ENCODE results near the gene ACTBL2.

DNA sequence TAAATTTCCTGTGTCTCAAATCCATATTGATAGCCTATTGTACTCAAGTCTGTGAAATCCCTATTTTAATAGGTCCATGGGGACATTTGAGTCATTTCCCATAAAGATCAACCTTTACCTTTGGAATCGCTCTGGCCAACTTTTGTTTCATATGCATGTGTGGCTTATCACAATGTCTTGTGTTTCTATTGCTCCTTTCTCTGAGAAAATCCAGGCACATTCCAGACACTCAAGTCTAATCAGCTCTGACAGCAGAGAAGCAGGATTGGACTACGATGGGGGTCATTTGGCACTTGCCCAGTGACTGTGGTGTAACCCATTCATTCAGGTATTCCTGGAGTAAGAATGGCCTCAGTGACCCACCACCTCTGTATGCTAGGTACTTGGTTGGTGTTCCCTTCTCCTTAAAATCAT, 48.4 kb downstream of the ACTBL2 start:
- TF ChIP-seq, protein P1, sequence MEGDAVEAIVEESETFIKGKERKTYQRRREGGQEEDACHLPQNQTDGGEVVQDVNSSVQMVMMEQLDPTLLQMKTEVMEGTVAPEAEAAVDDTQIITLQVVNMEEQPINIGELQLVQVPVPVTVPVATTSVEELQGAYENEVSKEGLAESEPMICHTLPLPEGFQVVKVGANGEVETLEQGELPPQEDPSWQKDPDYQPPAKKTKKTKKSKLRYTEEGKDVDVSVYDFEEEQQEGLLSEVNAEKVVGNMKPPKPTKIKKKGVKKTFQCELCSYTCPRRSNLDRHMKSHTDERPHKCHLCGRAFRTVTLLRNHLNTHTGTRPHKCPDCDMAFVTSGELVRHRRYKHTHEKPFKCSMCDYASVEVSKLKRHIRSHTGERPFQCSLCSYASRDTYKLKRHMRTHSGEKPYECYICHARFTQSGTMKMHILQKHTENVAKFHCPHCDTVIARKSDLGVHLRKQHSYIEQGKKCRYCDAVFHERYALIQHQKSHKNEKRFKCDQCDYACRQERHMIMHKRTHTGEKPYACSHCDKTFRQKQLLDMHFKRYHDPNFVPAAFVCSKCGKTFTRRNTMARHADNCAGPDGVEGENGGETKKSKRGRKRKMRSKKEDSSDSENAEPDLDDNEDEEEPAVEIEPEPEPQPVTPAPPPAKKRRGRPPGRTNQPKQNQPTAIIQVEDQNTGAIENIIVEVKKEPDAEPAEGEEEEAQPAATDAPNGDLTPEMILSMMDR (IDR thresholded peaks at IDR 0.05): no peak
- TF ChIP-seq, protein P2, sequence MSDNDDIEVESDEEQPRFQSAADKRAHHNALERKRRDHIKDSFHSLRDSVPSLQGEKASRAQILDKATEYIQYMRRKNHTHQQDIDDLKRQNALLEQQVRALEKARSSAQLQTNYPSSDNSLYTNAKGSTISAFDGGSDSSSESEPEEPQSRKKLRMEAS (IDR thresholded peaks at IDR 0.05; ENCODE audit: low read depth): peak; percentile 74; the same call in 1 of the 2 replicates
